NCI-H1048 (cell line): ENCODE measurements around the gene PATZ1.

Experiments
- DNase-seq: peaks from one replicate; lab custom pipeline; 2025; lab: John Stamatoyannopoulos, UW

Gene PATZ1

DNA sequence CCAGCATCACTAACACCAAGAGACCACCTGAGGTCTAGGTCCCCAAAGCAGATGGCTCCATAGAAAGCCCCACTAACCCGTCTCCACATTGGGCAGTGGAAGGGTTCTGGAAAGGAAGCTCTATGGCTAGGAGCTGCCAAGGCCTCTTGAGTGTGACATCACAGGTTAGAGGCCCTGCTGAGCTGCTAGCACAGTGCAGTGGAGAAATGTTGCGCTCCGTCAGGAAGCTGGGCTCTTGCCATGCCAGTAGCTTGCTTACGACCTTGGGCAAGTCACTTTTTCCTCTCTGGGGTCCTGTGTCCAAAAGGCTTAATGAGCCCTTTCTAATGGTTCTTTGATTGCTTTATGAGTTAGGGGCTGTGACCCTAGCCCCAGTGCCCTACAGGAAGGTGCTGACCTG is 64.4 kb downstream of the PATZ1 start:
- no peak for DNase-seq

- DNase-seq: no peak
Observed at GRCh38 chr22:31279821-31280505, 66.2 kb downstream of the PATZ1 start.

- no peak for DNase-seq
Observed at GRCh38 chr22:31279327-31279669, 66.8 kb downstream of the PATZ1 start.

DNA sequence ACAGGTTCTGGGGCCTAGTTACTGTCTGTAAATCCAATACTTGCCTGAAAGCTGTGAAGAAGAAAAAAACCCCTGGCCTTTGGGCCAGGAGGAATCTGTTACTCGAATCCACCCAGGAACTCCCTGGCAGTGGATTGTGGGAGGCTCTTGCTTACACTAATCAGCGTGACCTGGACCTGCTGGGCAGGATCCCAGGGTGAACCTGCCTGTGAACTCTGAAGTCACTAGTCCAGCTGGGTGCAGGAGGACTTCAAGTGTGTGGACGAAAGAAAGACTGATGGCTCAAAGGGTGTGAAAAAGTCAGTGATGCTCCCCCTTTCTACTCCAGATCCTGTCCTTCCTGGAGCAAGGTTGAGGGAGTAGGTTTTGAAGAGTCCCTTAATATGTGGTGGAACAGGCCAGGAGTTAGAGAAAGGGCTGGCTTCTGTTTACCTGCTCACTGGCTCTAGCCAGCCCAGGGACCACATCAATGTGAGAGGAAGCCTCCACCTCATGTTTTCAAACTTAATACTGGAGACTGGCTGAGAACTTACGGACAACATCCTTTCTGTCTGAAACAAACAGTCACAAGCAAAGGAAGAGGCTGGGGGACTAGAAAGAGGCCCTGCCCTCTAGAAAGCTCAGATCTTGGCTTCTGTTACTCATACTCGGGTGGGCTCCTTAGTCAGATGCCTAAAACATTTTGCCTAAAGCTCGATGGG is 67.4 kb downstream of the PATZ1 start:
- DNase-seq: no peak

DNA sequence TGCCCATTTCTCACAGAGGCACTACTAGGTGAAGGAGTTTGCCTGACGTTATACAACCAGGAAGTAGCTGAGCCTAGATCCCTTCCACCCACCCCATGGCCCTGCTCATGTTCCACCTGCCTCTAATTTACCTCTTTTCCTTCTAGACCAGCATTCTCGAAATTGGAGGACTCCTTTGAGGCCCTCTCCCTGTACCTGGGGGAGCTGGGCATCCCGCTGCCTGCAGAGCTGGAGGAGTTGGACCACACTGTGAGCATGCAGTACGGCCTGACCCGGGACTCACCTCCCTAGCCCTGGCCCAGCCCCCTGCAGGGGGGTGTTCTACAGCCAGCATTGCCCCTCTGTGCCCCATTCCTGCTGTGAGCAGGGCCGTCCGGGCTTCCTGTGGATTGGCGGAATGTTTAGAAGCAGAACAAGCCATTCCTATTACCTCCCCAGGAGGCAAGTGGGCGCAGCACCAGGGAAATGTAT is 68.0 kb downstream of the PATZ1 start:
- DNase-seq: no peak

DNA sequence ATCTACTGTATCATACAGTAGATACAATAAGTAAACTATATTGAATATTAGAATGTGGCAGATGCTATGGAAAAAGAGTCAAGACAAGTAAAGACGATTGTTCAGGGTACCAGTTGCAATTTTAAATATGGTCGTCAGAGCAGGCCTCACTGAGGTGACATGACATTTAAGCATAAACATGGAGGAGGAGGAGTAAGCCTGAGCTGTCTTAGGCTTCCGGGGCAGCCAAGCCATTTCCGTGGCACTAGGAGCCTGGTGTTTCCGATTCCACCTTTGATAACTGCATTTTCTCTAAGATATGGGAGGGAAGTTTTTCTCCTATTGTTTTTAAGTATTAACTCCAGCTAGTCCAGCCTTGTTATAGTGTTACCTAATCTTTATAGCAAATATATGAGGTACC is 68.4 kb downstream of the PATZ1 start:
- no peak for DNase-seq

GRCh38 chr22:31276426-31277167 is 69.5 kb downstream of the PATZ1 start:
- DNase-seq: no peak
